Activated naive CD4-positive, alpha-beta T cell treated with anti-CD3 and anti-CD28 coated beads, Interleukin-2, amount 50 U/mL, for 24 hours (primary cell): ENCODE measurements around the gene HNRNPC.
A peak's percentile ranks its signal among the peaks of the same experiment; 100 is the strongest.

ENCODE experiments used
- H3K27ac Mint-ChIP-seq: one replicate; pipeline ENCODE4 v1.8.0; 2021; ENCODE audit warnings: mild to moderate bottlenecking, mixed read lengths
- H3K27me3 Mint-ChIP-seq: one replicate; pipeline ENCODE4 v1.8.0; 2021; ENCODE audit warnings: mixed read lengths
- H3K36me3 Mint-ChIP-seq: one replicate; pipeline ENCODE4 v1.8.0; 2021; ENCODE audit warnings: mixed read lengths
- H3K4me1 Mint-ChIP-seq: one replicate; pipeline ENCODE4 v1.8.0; 2021; ENCODE audit warnings: mixed read lengths
- H3K4me3 Mint-ChIP-seq: one replicate; pipeline ENCODE4 v1.8.0; 2021; ENCODE audit warnings: mild to moderate bottlenecking, mixed read lengths
- H3K9me3 Mint-ChIP-seq: one replicate; pipeline ENCODE4 v1.8.0; 2021; ENCODE audit warnings: mixed read lengths

Gene HNRNPC

DNA sequence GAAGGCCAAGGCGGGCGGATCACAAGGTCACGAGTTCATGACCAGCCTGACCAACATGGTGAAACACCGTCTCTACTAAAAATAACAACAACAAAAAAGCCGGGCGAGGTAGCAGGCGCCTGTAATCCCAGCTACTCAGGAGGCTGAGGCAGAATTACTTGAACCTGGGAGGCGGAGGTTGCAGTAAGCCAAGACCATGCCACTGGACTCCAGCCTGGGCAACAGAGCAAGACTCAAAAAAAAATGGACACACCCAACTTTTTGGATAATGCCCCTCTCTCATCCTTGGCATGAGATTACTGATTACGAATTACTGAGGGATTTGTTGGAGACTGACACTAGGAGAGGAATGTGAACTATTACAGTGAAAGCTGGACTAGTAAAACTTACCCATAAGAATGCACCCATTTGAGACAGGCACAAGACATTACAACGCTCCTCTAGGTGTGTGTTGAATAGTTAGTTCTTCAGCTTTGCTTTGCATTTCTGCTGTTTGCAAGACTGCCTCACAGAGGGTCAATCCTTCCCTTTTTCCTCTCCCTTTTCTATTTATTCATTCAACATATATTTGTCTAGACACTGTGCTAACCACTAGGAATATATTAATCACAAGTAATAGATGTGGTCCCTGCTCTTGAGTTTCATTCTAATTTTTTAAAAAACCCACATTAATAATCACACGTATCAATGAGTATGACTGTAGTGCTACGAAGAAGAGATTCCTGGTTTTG is 67.3 kb downstream of the HNRNPC start:
- Mint-ChIP-seq H3K9me3 (no peaks in the 10 kb centered on the region), H3K4me1 (peaks cover 38% of the 10 kb centered on the region), H3K27me3 (no peaks in the 10 kb centered on the region), H3K36me3 (peaks cover 21% of the 10 kb centered on the region), H3K4me3 (peak overlapping the region; percentile 9), H3K27ac (peak overlapping the region; percentile 36)

- Mint-ChIP-seq H3K9me3 (no peaks in the 10 kb centered on the region), H3K27ac (peak overlapping the region; percentile 78), H3K27me3 (no peaks in the 10 kb centered on the region), H3K4me3 (no peak overlapping the region), H3K4me1 (peaks cover 31% of the 10 kb centered on the region), H3K36me3 (peaks cover 12% of the 10 kb centered on the region)
Observed at GRCh38 chr14:21200752-21201461, 68.3 kb downstream of the HNRNPC start.

- Mint-ChIP-seq H3K4me1 (peaks cover 32% of the 10 kb centered on the region), H3K27me3 (no peaks in the 10 kb centered on the region), H3K36me3 (peaks cover 10% of the 10 kb centered on the region), H3K9me3 (no peaks in the 10 kb centered on the region), H3K4me3 (no peak overlapping the region), H3K27ac (no peak overlapping the region)
Observed at GRCh38 chr14:21199611-21200560, 69.4 kb downstream of the HNRNPC start.

GRCh38 chr14:21197418-21198205 is 71.6 kb downstream of the HNRNPC start:
- H3K9me3 Mint-ChIP-seq: no peaks in the 10 kb centered on the region
- H3K4me3 Mint-ChIP-seq: no peak overlapping the region
- H3K27ac Mint-ChIP-seq: peak overlapping the region; percentile 81
- H3K27me3 Mint-ChIP-seq: no peaks in the 10 kb centered on the region
- H3K4me1 Mint-ChIP-seq: peaks cover 29% of the 10 kb centered on the region
- no peaks in the 10 kb centered on the region for H3K36me3 Mint-ChIP-seq

- H3K4me3 Mint-ChIP-seq: no peak overlapping the region
Observed at GRCh38 chr14:21194597-21194996, 74.6 kb downstream of the HNRNPC start.

GRCh38 chr14:21192875-21193535 is 76.2 kb downstream of the HNRNPC start:
- H3K9me3 Mint-ChIP-seq: no peaks in the 10 kb centered on the region
- H3K27ac Mint-ChIP-seq: no peak overlapping the region
- H3K4me3 Mint-ChIP-seq: peak overlapping the region; percentile 76
- H3K27me3 Mint-ChIP-seq: no peaks in the 10 kb centered on the region
- H3K4me1 Mint-ChIP-seq: peaks cover 21% of the 10 kb centered on the region
- no peaks in the 10 kb centered on the region for H3K36me3 Mint-ChIP-seq

More at GRCh38 chr14:21194597-21194996, 74.6 kb downstream of the HNRNPC start:
- H3K9me3 Mint-ChIP-seq: no peaks in the 10 kb centered on the region
- no peaks in the 10 kb centered on the region for H3K27me3 Mint-ChIP-seq
- H3K36me3 Mint-ChIP-seq: no peaks in the 10 kb centered on the region
- H3K4me1 Mint-ChIP-seq: peaks cover 21% of the 10 kb centered on the region
- peak overlapping the region; percentile 87 for H3K27ac Mint-ChIP-seq

- Mint-ChIP-seq H3K4me1 (peaks cover 21% of the 10 kb centered on the region), H3K27ac (no peak overlapping the region), H3K27me3 (no peaks in the 10 kb centered on the region), H3K9me3 (no peaks in the 10 kb centered on the region), H3K36me3 (no peaks in the 10 kb centered on the region), H3K4me3 (peak overlapping the region; percentile 76)
Observed at GRCh38 chr14:21192447-21192822, 76.8 kb downstream of the HNRNPC start.

- peaks cover 21% of the 10 kb centered on the region for H3K4me1 Mint-ChIP-seq
- peak overlapping the region; percentile 41 for H3K27ac Mint-ChIP-seq
- no peaks in the 10 kb centered on the region for H3K36me3 Mint-ChIP-seq
- H3K9me3 Mint-ChIP-seq: no peaks in the 10 kb centered on the region
- H3K27me3 Mint-ChIP-seq: no peaks in the 10 kb centered on the region
- H3K4me3 Mint-ChIP-seq: peak overlapping the region; percentile 76
Observed at GRCh38 chr14:21191809-21192446, 77.3 kb downstream of the HNRNPC start.

GRCh38 chr14:21191261-21191808 is 77.9 kb downstream of the HNRNPC start:
- Mint-ChIP-seq H3K27me3 (no peaks in the 10 kb centered on the region), H3K27ac (peak overlapping the region; percentile 41), H3K4me3 (peak overlapping the region; percentile 76), H3K36me3 (no peaks in the 10 kb centered on the region), H3K4me1 (peaks cover 21% of the 10 kb centered on the region), H3K9me3 (no peaks in the 10 kb centered on the region)

DNA sequence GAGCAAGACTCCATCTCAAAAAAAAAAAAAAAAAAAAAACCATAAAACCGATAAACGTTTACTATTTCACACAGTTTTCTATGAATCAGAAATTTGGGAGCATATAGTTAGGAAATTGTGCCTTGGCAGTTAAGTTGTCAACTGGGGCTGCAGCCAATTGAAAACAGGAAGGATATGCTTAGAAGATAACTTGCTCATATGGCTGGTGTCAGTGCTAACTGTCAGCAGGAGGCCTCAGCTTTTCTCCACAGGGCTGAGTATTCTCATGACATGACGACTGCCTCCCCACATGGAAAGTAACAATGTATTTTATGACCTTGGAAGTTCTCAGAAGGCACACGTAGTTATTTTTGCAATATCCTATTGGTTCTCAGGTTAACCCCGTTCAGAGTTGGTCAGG is 83.8 kb downstream of the HNRNPC start:
- no peak overlapping the region for H3K27ac Mint-ChIP-seq
- no peak overlapping the region for H3K4me3 Mint-ChIP-seq

GRCh38 chr14:21184254-21184653 is 85.0 kb downstream of the HNRNPC start:
- H3K27ac Mint-ChIP-seq: no peak overlapping the region
- peaks cover 7% of the 10 kb centered on the region for H3K27me3 Mint-ChIP-seq
- H3K9me3 Mint-ChIP-seq: no peaks in the 10 kb centered on the region
- peaks cover 3% of the 10 kb centered on the region for H3K4me1 Mint-ChIP-seq
- H3K4me3 Mint-ChIP-seq: no peak overlapping the region
- H3K36me3 Mint-ChIP-seq: peaks cover 2% of the 10 kb centered on the region

More for the DNA sequence above, 83.8 kb downstream of the HNRNPC start:
- Mint-ChIP-seq H3K9me3 (no peaks in the 10 kb centered on the region), H3K4me1 (no peaks in the 10 kb centered on the region), H3K27me3 (peaks cover 7% of the 10 kb centered on the region), H3K36me3 (peaks cover 2% of the 10 kb centered on the region)

DNA sequence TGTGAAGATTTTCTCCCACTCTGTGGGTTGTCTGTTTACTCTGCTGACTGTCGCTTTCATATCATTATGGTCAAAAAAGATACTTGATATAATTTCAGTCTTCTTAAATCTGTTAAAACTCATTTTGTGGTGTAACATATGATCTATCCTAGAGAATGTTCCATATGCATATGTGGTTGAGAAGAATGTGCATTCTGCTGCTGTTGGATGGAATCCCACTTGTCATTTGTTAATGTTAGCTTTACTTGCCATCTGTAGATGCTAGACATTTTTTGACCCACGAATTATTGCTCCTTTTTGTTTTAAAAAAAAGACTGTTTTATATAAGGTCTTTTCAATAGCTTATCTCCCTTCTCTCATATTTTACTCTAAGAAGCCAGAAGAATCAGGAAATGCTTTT is 87.1 kb downstream of the HNRNPC start:
- no peaks in the 10 kb centered on the region for H3K9me3 Mint-ChIP-seq
- peaks cover 7% of the 10 kb centered on the region for H3K27me3 Mint-ChIP-seq
- H3K4me1 Mint-ChIP-seq: peaks cover 3% of the 10 kb centered on the region
- H3K27ac Mint-ChIP-seq: no peak overlapping the region
- peaks cover 2% of the 10 kb centered on the region for H3K36me3 Mint-ChIP-seq
- no peak overlapping the region for H3K4me3 Mint-ChIP-seq

DNA sequence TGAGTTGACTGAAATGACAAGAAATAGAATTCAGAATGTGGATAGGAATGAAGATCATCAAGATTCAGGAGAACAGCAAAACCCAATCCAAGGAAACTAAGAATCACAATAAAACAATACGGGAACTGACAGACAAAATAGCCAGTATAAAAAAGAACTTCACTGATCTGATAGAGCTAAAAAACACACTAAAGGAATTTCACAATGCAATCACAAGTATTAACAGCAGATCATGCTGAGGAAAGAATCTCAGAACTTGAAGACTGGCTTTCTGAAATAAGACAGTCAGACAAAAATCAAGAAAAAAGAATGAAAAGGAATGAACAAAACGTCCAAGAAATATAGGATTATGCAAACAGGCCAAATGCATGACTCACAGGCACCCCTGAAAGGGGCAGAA is 98.1 kb downstream of the HNRNPC start:
- Mint-ChIP-seq H3K27ac (no peak overlapping the region), H3K36me3 (peaks cover 5% of the 10 kb centered on the region), H3K4me1 (no peaks in the 10 kb centered on the region), H3K27me3 (peaks cover 8% of the 10 kb centered on the region), H3K4me3 (no peak overlapping the region), H3K9me3 (no peaks in the 10 kb centered on the region)

DNA sequence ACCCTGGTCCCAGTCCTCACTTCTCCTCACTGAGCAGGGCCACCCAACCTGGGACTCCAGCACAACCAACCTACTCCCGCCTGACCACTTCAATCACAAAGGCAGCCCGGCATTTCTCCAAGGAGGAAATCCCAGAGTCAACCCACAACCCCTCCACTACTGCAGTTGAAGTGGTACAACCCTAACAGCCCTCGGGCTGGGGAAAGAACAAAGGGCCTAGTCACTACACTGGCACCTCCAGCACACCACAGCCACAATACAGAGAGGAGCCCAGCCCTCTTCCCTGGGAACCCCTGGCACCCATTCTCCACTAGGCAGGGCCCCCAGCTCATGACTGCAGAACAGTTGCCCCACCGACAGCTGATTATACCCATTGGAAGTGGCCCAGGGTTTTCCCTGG is 99.7 kb downstream of the HNRNPC start:
- no peaks in the 10 kb centered on the region for H3K9me3 Mint-ChIP-seq
- peaks cover 8% of the 10 kb centered on the region for H3K27me3 Mint-ChIP-seq
- H3K4me1 Mint-ChIP-seq: no peaks in the 10 kb centered on the region
- H3K27ac Mint-ChIP-seq: no peak overlapping the region
- peaks cover 5% of the 10 kb centered on the region for H3K36me3 Mint-ChIP-seq
- no peak overlapping the region for H3K4me3 Mint-ChIP-seq
